Kidney glomerular epithelial cell (primary cell): Measurements from ENCODE around the gene TADA1.
A peak's percentile ranks its signal among the peaks of the same experiment; 100 is the strongest.

ENCODE experiments used
- DNase-seq: peaks from one replicate; lab custom pipeline; 2025; lab: John Stamatoyannopoulos, UW

The TADA1 gene, protein sequence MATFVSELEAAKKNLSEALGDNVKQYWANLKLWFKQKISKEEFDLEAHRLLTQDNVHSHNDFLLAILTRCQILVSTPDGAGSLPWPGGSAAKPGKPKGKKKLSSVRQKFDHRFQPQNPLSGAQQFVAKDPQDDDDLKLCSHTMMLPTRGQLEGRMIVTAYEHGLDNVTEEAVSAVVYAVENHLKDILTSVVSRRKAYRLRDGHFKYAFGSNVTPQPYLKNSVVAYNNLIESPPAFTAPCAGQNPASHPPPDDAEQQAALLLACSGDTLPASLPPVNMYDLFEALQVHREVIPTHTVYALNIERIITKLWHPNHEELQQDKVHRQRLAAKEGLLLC

DNA sequence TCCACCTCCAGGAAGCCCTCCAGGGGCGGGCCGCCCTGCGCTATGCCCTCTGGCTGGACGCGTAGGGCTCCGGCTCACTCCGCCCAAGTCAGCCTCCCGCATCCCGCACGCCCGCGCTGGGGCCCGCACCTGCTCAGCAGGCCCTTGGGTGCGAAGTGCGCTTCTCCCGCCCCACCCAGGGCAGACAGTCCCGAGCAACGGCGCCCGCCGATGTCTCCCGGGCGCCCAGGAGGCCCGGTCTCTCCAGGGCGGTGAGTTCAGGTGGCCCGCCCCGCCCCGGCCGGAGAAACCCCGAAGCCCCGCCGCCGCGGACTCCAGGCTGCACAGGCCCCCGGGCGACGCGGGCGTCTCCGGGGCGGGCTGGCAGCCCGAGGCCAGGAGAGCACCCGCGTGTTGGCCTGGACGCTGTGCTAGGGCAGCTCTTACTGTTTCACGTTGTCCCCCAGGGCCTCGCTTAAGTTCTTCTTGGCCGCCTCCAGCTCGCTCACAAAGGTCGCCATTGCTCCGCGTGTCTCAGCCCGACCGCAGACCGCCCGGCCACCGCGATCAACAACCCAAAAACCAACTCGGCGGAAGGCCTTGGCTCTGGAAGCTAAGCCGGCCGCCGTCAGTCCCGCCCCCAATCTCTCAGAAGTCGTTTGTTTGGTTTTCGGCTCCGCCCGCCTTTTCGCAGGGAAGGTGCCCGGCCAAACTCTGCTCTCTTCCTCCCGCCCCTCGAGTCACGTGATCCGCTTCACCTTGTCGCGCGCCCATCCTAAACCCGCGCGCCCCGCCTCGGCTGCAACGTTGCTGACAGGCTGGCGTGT lies at the start of gene TADA1:
TSS of gene TADA1 (minus strand) at position 531 of the 806 bp plus-strand sequence. CDS start at position 500, 31 bp downstream.
- peak; percentile 99 for DNase-seq

DNA sequence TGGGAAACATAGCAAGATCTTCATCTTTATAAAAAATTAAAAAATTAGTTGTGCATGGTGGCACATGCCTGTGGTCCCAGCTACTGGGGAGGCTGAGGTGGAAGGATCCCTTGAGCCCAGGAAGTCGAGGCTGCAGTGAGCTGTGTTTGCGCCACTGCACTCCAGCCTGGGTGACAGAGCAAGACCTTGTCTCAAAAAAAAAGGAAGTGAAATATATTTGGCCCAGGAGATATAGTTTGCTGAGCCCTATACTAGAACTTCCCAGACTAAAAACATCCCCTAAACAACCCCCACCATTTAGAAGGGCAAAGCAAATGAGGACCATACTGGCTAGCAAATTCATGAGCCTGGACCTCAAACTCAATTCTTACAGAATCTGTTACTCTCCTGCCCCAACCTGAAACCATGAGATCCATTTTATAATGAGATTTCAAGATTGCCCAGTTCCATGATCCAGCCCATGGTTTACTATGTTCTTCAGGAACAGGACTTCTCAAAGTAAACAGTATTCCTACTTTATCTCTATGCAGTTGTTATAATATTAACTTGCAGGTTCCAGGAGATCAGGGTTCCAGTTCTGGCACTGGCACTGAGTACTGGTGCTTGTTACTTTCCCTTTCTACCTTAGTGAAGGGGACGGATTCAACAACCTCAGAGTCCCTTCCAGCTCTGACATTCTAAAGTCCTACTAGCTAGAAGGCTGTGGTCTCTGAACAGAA lies 48.9 kb upstream of the TADA1 start:
- peak; percentile 27 for DNase-seq

DNA sequence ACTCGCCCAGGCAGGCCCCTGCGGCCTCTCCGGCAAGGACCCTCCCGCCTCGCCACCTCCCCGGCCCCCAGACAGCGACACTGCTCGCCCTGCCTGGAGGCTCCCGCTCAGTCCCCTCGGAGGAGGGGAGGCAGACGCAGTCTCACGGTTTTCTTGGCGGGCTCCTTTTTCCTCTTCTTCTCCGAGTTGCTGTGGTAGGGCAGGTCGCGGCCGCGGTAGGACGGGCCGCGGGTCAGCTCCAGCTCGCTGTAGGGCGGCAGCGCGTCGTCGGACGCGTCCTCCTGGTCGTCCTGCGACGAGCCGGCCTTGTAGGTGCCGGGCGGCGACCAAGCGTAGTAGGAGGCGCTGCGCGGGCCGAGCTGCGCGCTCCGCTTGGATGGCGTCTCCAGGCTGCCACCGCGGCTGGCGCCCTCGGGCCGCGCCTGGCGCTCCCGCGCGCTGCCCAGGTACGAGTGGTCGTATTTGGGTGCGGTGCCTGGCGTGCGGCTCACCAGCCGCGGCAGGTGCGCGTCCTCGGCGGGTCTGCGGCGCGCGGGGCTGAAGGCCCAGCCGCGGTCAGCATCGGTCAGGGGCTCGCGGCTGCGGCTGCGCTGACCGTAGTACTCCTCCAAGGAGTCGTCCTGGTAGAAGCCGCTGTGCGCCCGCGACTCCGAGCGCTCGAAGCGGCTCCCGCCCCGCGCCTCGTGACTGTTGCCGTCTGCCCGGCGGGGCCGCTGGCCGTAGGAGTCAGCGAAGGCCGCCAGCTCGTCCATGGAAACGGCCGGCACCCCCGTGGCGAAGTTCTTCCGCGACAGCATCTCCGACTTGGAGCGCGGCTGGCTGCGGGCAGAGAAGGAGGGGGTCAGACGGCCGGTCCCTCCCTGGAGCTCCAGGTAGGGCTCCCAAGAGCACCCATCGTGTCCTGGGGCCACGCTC lies 44.8 kb upstream of the TADA1 start:
- no peak for DNase-seq

DNA sequence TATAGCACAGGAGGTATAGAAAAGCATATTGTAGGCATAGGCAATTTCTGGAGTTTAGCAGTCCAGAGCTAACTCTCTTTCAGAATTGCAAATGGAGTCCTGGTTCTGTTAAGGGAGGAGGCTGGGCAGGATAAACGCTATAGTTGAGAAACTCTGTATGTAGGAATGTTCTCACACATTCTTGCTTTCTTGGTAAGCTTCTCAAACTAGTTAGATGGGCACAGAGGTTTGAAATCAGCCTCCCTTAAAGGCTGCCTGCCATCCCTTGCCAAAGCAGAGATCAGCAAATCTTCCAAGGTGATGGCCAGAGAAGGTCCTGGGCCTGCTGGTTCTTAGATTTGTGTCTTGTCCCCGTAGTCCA lies 42.9 kb upstream of the TADA1 start:
- no peak for DNase-seq

DNA sequence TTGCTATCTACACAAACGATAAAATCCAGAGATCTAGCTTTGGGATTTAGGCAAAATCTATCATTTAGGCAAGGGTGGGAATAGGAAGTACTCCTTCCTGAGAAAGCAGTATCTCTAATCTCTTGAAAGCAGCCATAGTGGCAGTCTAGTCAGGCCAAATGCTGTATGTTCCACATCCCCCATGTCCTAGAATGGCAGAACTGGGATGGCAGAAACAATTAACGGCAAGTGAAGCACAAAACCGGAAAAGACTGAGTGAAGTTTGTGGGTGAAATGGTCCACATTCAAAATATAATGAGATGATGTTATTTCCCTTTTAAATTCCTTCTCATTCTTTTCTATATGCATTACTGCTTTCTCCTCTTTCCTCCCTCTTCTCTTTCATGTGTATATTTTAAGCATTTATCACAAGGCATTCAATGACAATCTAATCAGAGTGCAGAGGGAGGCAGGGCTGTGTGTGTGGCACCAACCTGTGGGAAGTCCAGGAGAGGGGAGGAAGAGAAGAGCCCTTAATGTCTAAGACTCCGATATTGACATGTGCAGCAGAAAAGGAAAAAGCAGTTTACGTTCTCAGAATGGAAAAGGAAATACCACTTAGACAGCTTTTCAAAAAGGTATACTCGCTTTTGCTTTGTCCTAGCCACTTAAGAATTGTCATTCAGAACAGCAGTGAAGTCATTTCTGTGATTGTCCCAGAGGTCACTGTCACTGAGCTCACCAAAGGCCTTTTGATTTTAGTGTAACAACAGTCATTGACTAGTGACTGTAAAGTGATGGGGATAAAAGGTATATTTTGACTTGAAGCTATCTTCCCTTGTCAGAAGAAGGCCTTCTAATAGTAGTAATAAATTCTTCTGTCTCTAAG lies 42.3 kb upstream of the TADA1 start:
- DNase-seq: no peak

DNA sequence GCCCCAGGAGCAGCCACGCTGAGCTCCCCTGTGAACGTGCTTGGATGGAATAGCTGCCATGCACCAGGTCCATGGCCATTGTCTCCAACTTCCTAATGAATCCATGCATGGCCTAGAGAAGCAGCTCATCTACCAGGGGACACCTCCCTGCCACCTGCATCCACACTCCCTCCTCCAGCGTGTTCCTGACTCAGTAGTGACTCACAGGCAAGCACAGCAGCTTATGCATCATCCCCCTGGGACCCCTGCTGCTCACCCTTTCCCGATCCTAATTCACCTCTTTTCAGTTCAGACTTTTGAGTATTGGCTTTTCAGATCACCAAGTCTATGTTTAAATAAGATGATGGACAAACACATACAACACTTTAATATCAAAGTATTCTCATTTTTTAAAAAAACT lies 39.9 kb upstream of the TADA1 start:
- DNase-seq: no peak

DNA sequence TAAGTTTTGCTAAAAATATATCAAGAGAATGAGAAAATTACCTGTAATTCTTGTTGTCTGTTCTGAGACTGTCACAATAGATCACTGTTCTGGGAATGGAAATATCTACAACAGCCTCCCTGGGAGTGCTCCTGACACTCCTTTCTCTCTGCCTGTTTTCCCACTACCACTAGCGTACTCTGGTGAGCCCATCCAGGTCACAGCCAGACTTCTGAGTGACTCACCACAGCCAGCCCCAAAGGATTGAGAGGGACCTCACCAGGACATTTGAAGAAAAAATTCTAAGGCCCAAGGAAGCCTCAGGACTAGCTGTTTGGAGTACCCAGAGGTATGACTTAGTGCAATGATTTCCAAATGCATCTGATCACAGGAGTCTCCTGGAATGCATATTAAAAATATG lies 39.0 kb upstream of the TADA1 start:
- no peak for DNase-seq

DNA sequence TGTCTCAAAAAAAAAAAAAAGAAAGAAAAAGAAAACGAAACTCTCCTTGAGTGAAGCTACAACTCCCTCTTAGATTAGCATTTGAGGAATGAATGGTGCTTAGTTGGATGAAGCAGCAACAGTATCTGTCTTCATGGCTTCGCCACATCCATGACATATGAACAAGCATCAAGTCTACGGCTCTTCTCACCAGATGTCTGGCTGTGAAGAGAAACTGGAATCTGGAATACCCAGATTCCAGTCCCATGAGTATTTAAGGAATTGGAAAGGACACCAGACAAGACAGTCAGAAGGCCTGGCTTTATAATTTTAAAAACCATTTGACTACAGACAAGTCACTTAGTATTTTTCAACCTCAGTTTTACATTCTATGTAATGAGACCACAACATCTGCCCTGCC lies 38.0 kb upstream of the TADA1 start:
- DNase-seq: no peak

DNA sequence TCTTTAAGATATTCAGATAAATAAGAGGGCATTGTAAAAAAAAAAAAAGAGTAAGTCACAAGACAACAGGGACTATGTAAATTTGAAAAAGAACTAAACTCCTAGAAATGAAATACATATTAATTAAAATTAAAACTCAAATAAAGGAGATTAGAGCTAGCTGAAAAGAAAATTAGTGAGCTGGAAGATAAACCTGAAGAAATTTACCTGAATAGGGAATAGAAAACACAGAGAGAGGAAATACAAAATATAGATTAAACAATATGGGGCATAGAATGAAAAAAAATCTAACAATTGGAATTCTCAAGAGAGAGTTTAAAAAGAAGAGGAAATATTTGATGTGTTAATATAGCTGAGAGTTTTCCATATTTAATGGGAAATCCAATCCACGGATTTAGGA lies 35.6 kb upstream of the TADA1 start:
- no peak for DNase-seq

DNA sequence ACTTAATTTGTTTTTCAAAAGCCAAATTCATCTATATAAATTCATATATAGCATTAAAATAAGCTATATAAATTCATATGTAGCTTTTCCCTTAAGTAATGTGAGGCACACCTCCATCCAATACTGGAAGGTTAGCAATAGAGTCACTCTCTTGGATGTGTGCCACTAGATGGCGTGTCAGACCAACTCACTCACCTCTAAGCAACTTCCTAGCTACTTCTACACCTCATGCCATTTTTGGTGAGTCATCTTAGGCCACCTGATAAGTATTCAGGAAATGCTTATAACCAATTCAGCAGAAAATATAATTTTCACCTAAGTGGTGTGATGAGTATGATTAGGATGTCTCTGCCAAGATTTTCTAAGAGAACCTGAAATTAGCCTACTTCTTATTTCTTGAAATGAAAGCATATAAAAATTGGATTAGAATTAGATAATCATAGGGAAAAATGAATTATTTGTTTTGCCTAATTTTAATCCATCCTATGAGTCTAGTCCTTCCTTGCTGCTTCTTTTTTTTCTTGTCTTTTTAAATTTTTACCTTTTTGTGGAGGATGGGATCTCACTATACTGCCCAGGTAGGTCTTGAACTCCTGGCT lies 34.4 kb upstream of the TADA1 start:
- peak; percentile 95 for DNase-seq

DNA sequence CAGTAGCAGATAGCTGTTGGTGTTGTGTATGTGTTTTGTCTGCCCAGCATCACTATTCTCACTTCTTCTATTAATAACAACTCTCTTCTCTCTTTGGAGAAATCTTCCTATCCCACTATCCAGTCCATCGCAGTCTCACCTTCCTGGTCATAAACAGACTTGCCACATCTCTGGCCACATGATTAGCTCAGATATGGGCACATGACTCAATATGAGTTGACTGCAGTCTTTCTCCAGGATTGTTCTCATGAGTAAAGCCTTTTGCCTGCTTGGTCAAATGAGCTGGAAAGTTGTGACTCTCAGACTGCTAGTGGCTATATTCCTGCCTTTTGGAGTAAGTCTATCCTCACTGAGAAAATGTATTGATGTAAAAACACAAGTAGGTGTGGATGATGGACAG lies 32.9 kb upstream of the TADA1 start:
- DNase-seq: peak; percentile 10

DNA sequence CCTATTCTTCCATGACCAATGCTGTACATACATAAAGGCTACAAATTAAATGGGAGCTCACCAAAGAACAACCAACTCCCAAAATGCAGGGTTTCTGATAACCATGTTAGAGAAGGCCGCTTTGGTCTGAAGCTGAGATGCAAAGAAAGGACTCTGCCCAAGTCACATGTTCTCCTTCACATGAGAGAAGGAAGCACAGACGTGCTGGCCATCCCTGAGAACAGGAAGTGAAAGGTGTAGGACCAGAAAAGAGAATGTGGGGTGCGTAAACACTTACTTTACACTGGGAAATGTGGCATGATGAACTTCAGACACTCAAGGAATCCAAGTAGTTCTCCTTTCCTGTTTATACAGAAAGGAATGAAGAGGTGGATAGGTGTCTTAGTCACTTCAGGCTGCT lies 31.7 kb upstream of the TADA1 start:
- no peak for DNase-seq

DNA sequence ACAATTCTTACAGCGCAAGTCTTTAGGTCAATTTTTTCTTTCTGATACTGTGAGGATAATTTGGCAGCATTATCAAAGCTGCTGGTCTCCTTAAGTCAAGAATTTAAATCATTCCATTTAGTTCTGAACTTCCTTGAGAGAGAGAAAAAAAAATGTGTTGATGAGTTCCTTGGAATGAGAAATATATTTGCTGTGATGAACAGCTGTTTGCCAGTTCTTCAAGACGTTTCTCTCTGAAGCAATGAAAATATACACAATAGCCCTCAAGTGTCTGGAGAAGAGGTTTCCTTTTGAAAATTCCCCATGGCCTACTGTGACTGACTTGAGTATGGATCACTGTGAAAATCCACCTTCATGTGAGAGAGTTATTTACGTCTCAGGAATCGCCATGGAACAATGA lies 31.0 kb upstream of the TADA1 start:
- no peak for DNase-seq

DNA sequence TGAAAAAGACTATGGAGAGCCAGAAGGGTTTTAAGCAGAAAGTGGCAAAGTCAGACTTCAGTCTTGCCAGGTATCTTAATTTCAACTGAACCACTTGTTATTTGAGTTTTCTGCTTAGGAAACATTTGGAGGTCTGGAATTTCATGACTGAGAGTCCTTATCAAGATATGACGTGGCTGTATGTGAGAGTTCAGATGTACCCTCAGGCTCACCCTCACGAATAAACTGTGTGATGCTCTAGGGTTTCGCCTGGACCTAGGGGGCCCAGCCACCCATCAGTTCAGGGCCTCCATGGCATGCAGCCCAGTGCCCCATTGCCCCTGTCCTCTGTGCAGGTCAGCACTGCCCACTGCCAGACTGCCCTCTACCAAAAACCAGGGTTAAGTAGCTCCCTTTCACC lies 30.6 kb upstream of the TADA1 start:
- no peak for DNase-seq

DNA sequence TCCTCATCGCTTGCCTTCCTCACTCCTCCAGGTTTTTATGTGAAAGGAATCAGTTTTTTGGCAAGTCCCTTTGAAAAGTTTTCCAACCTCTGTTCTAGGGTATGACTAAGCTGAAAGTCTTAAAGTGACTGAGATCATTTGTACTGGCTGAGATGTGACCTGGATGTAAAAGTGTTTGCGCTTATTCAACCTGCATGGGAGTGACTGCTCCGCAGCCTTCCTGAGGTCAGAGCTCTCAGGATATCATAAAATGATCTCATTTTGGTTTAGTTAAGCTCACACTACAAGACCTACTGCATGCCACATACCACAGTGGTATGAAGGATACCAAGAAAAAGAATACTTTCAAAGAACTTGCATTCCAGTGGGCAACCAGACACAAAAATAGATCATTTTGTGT lies 29.8 kb upstream of the TADA1 start:
- DNase-seq: peak; percentile 93

DNA sequence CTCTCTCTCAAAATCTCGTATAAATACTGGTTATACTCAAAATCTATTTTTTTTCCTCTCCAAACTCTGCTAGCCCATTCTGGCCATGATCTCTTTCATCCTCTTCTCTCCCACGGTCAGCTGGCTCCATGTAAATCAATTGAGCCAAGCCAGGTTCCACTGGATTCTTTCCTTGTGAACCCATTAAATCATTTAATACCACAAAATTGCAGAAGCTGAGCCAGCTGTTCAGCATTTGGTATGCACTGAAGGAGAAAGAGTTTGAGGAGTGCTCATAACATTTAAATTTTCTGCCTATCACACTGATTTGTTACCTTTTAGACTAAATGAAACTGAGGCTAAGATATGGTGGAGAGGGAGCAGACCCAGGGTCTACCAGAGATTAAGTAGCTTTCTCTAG lies 29.1 kb upstream of the TADA1 start:
- DNase-seq: peak; percentile 29

DNA sequence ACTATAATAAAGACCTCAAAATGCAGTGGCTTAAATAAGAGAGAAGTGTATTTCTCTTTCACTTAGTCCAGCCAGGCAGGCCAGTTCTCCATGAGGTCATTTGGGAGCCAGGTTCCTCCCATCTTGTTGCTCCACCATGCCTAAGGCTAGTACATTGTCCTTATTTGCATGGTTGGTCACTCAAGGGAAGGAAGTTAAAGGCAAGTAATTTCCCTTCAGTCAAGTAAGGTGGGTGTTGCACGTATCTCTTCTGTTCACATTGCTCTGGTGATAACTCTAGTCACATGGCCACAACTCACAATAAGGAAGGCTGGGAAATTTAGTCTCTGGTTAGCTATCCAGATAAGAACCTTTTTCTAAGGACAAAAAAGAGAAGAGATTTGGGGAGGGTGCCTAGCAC lies 27.2 kb upstream of the TADA1 start:
- DNase-seq: peak; percentile 48

DNA sequence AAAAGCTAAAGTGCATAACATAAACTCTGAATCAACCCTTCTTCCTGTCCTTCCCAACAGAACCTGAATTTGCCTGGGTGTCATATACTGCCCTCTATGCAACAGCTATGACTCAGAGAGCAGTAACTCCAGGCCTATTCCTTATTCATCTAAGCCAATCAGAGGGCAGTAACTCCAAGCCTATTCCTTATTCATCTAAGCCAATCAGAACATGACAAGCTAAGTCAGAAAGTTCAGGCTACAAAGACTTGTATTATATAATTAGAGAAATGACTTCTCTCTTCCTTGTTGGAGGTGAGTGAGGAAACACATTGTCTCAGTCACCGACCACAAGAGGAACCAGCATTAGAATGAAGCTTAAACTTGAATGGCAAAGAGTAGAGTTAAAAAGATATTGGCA lies 26.2 kb upstream of the TADA1 start:
- DNase-seq: peak; percentile 54

DNA sequence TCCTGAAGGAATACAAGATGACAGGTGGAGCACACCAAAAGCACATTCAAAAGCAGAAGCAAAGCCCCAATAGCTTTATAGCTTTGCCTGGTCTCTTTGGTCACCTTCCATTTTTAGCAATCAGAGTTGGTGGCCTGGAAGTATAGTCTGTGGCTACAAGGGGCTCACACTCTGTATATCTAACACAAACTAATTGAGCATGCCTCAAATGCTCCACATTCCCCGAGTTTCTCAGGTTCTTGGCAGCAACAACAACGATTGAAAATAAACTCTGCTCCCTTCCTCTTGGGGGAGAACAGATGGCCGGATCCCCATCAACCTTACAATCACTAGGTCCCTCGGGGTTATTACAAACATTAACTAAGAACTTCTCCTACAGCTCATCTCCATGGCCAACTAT lies 24.9 kb upstream of the TADA1 start:
- DNase-seq: peak; percentile 17

DNA sequence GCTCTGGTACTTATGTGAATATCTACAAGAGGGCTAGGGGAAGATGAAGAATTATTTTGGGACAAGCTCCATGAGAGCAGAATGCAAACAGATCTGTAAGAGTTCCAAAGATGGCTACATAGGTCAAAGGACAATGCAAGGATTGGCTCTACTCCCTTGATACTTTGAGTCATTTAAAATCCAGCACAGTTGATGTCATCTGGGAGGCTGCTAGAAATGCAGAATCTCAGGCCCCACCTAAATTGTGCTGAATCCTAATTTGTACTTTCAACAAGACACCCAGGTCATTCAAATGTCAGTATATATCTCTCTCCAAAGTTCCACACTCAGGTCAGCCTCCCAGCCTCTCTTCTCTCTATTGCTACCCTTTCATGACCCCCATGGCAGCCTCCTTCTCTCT lies 23.7 kb upstream of the TADA1 start:
- no peak for DNase-seq

DNA sequence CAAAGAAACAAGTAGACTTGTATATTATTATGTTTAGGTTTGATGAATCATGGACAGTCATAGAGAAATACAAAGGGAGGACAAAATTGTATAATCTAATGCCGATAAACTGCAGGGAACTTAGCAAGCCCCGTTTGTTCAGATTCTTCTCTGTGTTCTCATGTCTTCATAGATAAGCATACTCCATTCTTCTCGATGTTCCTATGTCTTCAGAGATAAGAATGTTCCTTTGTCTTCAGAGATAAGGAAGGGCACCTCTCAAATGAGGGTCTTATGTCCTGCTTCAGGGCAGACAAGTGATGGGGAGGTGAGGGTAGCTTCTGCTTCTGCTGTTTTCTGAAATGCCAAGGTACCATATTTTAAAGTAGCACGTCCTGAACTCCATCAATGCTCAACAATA lies 19.7 kb upstream of the TADA1 start:
- no peak for DNase-seq
